NK-92 treated with Interleukin-12 subunit alpha and Interleukin-12 subunit beta, amount 100 ng/mL, for 24 hours (cell line): Measurements from ENCODE around the gene RUNX1.
"Not testable (repeated sequence)": the region's sequence is repeated elsewhere in the genome, so short reads cannot be mapped to it uniquely, and the experiment has no call there.

Experiments
- DNase-seq: peaks from one replicate; lab custom pipeline; 2025; lab: John Stamatoyannopoulos, UW

The RUNX1 gene

GRCh38 chr21:34969423-34970166, 79.5 kb downstream of the RUNX1 start:
- no peak for DNase-seq

GRCh38 chr21:34968414-34969333, 80.4 kb downstream of the RUNX1 start:
- DNase-seq = no peak

- peak; percentile 40 for DNase-seq
Measured at GRCh38 chr21:34967509-34968289, 81.4 kb downstream of the RUNX1 start.

- not testable (repeated sequence) for DNase-seq
Measured at GRCh38 chr21:34966881-34967280, 82.2 kb downstream of the RUNX1 start.

- no peak for DNase-seq
Measured at GRCh38 chr21:34965200-34966174, 83.6 kb downstream of the RUNX1 start.

- DNase-seq = no peak
Measured at GRCh38 chr21:34962586-34963222, 86.4 kb downstream of the RUNX1 start.

GRCh38 chr21:34962136-34962535, 87.0 kb downstream of the RUNX1 start:
- DNase-seq = no peak

- DNase-seq = no peak
Measured at GRCh38 chr21:34960687-34961086, 88.4 kb downstream of the RUNX1 start.

GRCh38 chr21:34959607-34960006, 89.5 kb downstream of the RUNX1 start:
- DNase-seq = no peak

- DNase-seq = no peak
Measured at GRCh38 chr21:34958040-34958439, 91.1 kb downstream of the RUNX1 start.

GRCh38 chr21:34956416-34957316, 92.4 kb downstream of the RUNX1 start:
- no peak for DNase-seq

- DNase-seq = no peak
Measured at GRCh38 chr21:34953950-34954349, 95.2 kb downstream of the RUNX1 start.

GRCh38 chr21:34952701-34953100, 96.4 kb downstream of the RUNX1 start:
- no peak for DNase-seq

- DNase-seq = not testable (repeated sequence)
Measured at GRCh38 chr21:34951868-34952267, 97.2 kb downstream of the RUNX1 start.

GRCh38 chr21:34950980-34951379, 98.1 kb downstream of the RUNX1 start:
- no peak for DNase-seq

- DNase-seq = no peak
Measured at GRCh38 chr21:34949499-34949898, 99.6 kb downstream of the RUNX1 start.

- DNase-seq = no peak
Measured at GRCh38 chr21:34949030-34949429, 100.1 kb downstream of the RUNX1 start.

GRCh38 chr21:34948157-34948556, 100.9 kb downstream of the RUNX1 start:
- no peak for DNase-seq

- no peak for DNase-seq
Measured at GRCh38 chr21:34946916-34947534, 102.1 kb downstream of the RUNX1 start.
